GM19099 (cell line): ENCODE data around the gene PRKG1.

Experiments
- POLR2A ChIP-seq: IDR thresholded peaks from 3 replicates; pipeline ENCODE4 v1.6.1; 2011; ENCODE audit warnings: low read depth; ENCODE audit not compliant: insufficient read length; ENCODE audit errors: extremely low read depth

Gene PRKG1

GRCh38 chr10:51092402-51092801 is 18.1 kb downstream of the PRKG1 start:
- no peak for TF ChIP-seq POLR2A

- TF ChIP-seq POLR2A, result no peak
These were observed 21.2 kb downstream of the PRKG1 start for GRCh38 chr10:51095444-51095843.

GRCh38 chr10:51097546-51097945 is 23.3 kb downstream of the PRKG1 start:
- TF ChIP-seq POLR2A, result no peak

GRCh38 chr10:51100221-51100620 is 25.9 kb downstream of the PRKG1 start:
- no peak for TF ChIP-seq POLR2A

- TF ChIP-seq POLR2A, result no peak
These were observed 29.4 kb downstream of the PRKG1 start for GRCh38 chr10:51103554-51104217.

GRCh38 chr10:51106311-51106945 is 32.1 kb downstream of the PRKG1 start:
- TF ChIP-seq POLR2A, result no peak

- no peak for TF ChIP-seq POLR2A
These were observed 34.1 kb downstream of the PRKG1 start for GRCh38 chr10:51108406-51108805.

- no peak for TF ChIP-seq POLR2A
These were observed 35.7 kb downstream of the PRKG1 start for GRCh38 chr10:51109801-51110533.

- TF ChIP-seq POLR2A, result no peak
These were observed 37.7 kb downstream of the PRKG1 start for GRCh38 chr10:51112013-51112412.

GRCh38 chr10:51113007-51113406 is 38.7 kb downstream of the PRKG1 start:
- TF ChIP-seq POLR2A, result no peak

GRCh38 chr10:51117053-51117660 is 42.9 kb downstream of the PRKG1 start:
- no peak for TF ChIP-seq POLR2A

GRCh38 chr10:51117794-51118193 is 43.5 kb downstream of the PRKG1 start:
- no peak for TF ChIP-seq POLR2A

- TF ChIP-seq POLR2A, result no peak
These were observed 45.2 kb downstream of the PRKG1 start for GRCh38 chr10:51119441-51119840.

GRCh38 chr10:51121861-51122260 is 47.6 kb downstream of the PRKG1 start:
- no peak for TF ChIP-seq POLR2A

GRCh38 chr10:51124852-51125251 is 50.6 kb downstream of the PRKG1 start:
- TF ChIP-seq POLR2A, result no peak
